GM19328 (cell line): ENCODE results near the gene RPA1.

Experiments used
- ATAC-seq: cut with Tn5 transposase; IDR thresholded peaks from one replicate; pipeline ENCODE4 v1.9.1; 2021; ENCODE audit warnings: mild to moderate bottlenecking, moderate library complexity; ENCODE audit not compliant: unreplicated experiment

Gene RPA1

GRCh38 chr17:1939981-1940809 is 110.4 kb downstream of the RPA1 start:
- no peak for ATAC-seq

DNA sequence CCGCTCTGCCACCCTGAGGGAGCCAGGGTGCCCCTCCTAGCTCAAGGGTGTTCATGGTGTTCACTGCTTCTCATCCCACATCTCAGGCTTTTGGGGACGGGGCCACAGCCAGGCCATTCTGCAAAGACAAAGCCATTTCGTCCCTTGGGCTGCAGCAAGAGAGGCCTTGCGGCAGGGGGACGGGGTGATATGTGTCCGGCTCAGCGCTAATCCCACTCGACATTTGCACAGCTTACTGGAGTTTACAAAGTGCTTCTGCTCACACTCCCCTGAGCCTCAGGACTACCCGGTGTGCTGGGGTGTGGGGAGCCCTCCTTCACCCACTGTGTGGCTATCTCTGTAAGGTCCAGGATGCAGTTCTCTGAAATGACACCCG is 111.0 kb downstream of the RPA1 start:
- no peak for ATAC-seq

- no peak for ATAC-seq
Observed at GRCh38 chr17:1941272-1942065, 111.7 kb downstream of the RPA1 start.

DNA sequence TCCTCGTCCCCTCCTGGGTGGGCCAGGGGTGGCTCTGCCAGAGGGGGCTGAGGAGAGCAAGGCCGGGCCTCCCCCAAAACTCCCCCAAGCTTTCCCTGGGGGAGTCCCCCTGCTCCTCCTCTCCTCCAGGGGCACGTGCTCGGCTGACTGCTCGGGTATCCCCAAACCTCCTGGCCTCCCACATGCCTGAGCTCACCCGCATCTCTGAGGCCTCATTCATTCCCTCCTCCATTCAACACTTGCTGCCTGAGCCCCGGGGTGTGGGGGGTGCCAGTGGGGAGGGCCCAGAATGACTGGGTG is 112.2 kb downstream of the RPA1 start:
- ATAC-seq = no peak

- no peak for ATAC-seq
Observed at GRCh38 chr17:1942666-1943435, 113.0 kb downstream of the RPA1 start.

DNA sequence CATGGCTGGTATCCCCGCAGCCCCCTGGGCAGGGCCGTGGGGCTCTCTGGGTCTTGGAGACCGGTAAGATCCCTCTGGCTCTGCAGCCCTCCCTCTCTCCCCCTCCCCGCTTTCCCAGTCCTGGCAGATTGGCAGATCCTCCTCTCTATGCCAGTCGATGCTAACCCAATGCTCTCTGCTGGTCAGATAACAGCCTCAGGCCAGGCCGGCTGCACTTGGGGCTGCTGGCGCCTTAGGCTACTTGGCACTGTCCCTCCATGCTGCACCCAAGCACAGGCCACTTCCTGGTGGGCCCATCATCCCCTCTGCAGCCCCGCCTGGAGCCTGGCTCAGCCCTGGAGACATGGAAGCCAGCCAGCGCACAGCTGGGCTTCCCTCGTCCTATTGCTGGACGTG is 113.6 kb downstream of the RPA1 start:
- no peak for ATAC-seq

GRCh38 chr17:1945621-1946020 is 115.8 kb downstream of the RPA1 start:
- ATAC-seq = no peak

GRCh38 chr17:1946021-1946932 is 116.5 kb downstream of the RPA1 start:
- no peak for ATAC-seq

- ATAC-seq = no peak
Observed at GRCh38 chr17:1947229-1947742, 117.5 kb downstream of the RPA1 start.

DNA sequence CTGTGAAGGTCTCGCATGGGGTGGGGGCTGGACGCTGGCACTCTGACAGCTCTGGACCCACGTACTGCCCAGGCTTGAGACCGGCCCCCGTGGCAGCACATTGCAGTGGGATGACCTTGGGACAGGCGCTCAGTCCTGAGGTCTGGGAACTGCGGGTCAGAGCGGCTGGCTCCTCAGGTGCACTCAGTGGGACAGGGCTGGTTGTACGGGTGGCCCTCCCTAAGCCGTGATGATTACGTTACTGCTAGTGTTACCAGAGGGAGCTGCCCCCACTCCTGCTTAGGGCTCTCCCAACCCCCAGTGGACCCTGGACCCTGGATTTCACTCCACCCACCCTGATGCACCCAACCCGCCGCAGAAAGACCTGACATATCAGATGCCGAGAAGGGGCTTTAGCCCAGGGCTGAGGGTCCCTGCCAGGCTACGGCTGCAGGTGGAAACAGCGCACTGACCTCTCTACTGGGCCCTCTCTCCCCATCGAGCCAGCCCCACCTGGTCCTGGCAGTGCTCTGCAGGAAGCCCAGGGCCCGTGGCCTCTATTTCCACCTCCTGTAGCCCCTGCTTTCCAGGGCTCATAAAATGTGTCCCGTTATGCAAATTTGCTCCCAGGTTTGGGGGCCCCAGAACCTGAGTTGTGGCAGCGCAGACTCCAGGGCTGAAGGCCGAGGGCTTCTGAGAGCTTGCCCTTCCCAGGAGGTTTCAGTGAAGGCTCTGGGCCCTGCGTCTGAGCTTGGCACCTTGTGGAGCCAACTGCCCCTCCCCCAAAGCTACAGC is 118.1 kb downstream of the RPA1 start:
- ATAC-seq = no peak

DNA sequence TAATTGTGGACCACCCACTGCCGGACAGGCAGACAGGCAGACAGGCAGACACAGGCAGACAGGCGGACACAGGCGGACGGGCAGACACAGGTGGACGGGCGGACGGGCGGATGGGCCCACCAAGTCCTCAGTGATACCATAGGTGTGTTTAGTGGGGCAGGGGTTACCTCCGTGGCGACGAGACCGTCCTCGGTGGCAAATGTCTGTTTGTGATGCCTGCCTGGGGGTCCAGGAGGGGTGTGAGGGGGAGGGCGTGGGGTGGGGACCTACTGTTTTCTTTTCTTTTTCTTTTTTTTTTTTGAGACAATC is 118.7 kb downstream of the RPA1 start:
- ATAC-seq = no peak
